Caco-2 (cell line): ENCODE measurements around the gene TTC33. TPM values are rescaled to one million over a fixed set of nuclear protein-coding genes. Genes with fewer than 3 reads are reported as not detected.

Experiments
- BruUV-seq: library from RNA; stranded (reverse); fragments of 400-500 nt; replicated peaks from 2 replicates; lab custom pipeline; 2021; lab: Mats Ljungman, UMichigan
- CTCF ChIA-PET: fragments of 300-600 bp; sonication (Branson Sonifier 250); formaldehyde crosslinking; loops from one replicate; lab custom pipeline; 2022; ENCODE audit warnings: antibody characterized with exemption; lab: Charles Lee
- POLR2A ChIA-PET: fragments of 300-600 bp; sonication (Branson Sonifier 250); formaldehyde crosslinking; loops from one replicate; lab custom pipeline; 2022; ENCODE audit warnings: antibody characterized with exemption; lab: Charles Lee
- DNase-seq, 2 experiments: peaks; one replicate each; pipeline versions ENCODE4 v3.0.0 to v3.0.0-alpha.2; 2020 to 2022
- H3K27me3 ChIP-seq: replicated peaks from 2 replicates; pipeline ENCODE4 v1.6.0; 2011; ENCODE audit warnings: low read length; ENCODE audit not compliant: control insufficient read depth, insufficient read depth
- H3K36me3 ChIP-seq: 2 replicates; pipeline ENCODE4 v1.5.1; 2011; ENCODE audit warnings: low read length; ENCODE audit not compliant: control insufficient read depth, insufficient read depth
- H3K4me1 ChIP-seq: fragments of 250-450 bp; sonication (Bioruptor Pico); 2 replicates; pipeline ENCODE4 v1.5.1; 2020; ENCODE audit warnings: mild to moderate bottlenecking
- H3K4me3 ChIP-seq: 2 replicates; pipeline ENCODE4 v1.5.1; 2011; ENCODE audit warnings: low read depth, mild to moderate bottlenecking, control low read depth, low read length
- H3K9me3 ChIP-seq: fragments of 250-450 bp; sonication (Bioruptor Pico); 2 replicates; pipeline ENCODE4 v1.5.1; 2020; ENCODE audit warnings: mild to moderate bottlenecking, moderate library complexity
- H3K27ac Mint-ChIP-seq: one replicate; pipeline ENCODE4 v1.8.0; 2022; ENCODE audit warnings: mixed read lengths; ENCODE audit not compliant: unreplicated experiment
- H3K27me3 Mint-ChIP-seq: one replicate; pipeline ENCODE4 v1.8.0; 2022; ENCODE audit warnings: mixed read lengths; ENCODE audit not compliant: insufficient read depth, unreplicated experiment
- H3K36me3 Mint-ChIP-seq: one replicate; pipeline ENCODE4 v1.8.0; 2022; ENCODE audit warnings: mild to moderate bottlenecking, mixed read lengths; ENCODE audit not compliant: insufficient read depth, unreplicated experiment
- H3K4me1 Mint-ChIP-seq: one replicate; pipeline ENCODE4 v1.8.0; 2022; ENCODE audit warnings: low read depth, mixed read lengths; ENCODE audit not compliant: unreplicated experiment
- H3K4me3 Mint-ChIP-seq: one replicate; pipeline ENCODE4 v1.8.0; 2022; ENCODE audit warnings: mild to moderate bottlenecking, moderate library complexity, mixed read lengths; ENCODE audit not compliant: unreplicated experiment
- H3K9me3 Mint-ChIP-seq: one replicate; pipeline ENCODE4 v1.8.0; 2022; ENCODE audit warnings: mixed read lengths; ENCODE audit not compliant: unreplicated experiment
- intact Hi-C: fragments of 100-400 bp; cut with micrococcal nuclease; formaldehyde crosslinking; loops from one replicate; pipeline ENCODE4 v1.10.0; 2022; ENCODE audit not compliant: unreplicated experiment
- total RNA-seq: library from RNA; stranded (reverse); gene quantifications from 2 replicates; pipeline ENCODE4 v1.2.3, GENCODE V29; 2022
- TF ChIP-seq, protein P1 (sequence below), 2 experiments: fragments of 200-600 bp in 1 of 2; IDR thresholded peaks; 1 replicate in 1 of 2; 2 replicates in 1 of 2; pipeline versions ENCODE4 v1.5.1 to v1.8.0; 2011 to 2022; ENCODE audit warnings: antibody characterized with exemption in 1 of 2, control low read depth in 1 of 2, inconsistent platforms in 1 of 2, low read depth in 1 of 2, low read length in 1 of 2, mild to moderate bottlenecking in 1 of 2, moderate library complexity in 1 of 2; ENCODE audit not compliant: insufficient read depth in 1 of 2, severe bottlenecking in 1 of 2, unreplicated experiment in 1 of 2

TTC33 gene
- total RNA-seq, 1 experiment from 2014 or later = 8.6 TPM

DNA sequence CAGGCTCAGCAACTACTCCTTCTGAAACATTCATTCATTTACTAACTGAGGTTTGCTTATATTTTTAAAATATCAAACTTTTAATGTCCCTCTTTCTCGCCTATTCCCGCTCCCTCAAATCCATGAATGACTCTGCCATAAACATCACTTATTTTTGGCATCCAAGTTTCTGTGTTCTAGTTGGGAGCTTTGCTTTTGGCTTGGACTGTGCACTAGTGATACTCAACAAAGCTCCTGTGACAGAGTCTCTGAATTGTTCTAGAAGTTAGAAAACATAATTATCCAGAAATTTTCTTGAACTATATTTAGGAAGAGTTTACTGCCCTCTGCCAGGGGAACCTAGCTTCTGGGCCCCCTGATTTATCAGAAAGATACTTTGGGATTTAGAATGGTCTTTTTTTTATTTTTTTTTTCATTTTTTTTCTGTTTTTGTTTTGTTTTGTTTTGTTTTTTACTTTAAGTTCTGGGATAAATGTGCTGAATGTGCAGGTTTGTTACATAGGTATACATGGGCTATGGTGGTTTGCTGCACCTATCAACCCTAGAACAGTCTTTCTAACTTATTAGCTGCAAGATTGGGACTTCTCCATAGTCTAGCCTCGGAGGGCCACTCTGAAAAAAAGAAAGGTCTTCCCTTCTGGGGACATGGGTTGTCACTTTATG is 140.7 kb downstream of the TTC33 start:
- H3K9me3 Mint-ChIP-seq = no peaks in the 10 kb centered on the region
- DNase-seq = no peak
- H3K4me1 Mint-ChIP-seq = no peaks in the 10 kb centered on the region
- peaks cover 6% of the 10 kb centered on the region for H3K27me3 Mint-ChIP-seq
- Histone ChIP-seq H3K9me3 (no peaks in the 10 kb centered on the region), H3K36me3 (no peaks in the 10 kb centered on the region), H3K4me3 (no peak overlapping the region), H3K27me3 (no peaks in the 10 kb centered on the region), H3K4me1 (no peaks in the 10 kb centered on the region)
- no peaks in the 10 kb centered on the region for H3K36me3 Mint-ChIP-seq
- TF ChIP-seq, protein P1, sequence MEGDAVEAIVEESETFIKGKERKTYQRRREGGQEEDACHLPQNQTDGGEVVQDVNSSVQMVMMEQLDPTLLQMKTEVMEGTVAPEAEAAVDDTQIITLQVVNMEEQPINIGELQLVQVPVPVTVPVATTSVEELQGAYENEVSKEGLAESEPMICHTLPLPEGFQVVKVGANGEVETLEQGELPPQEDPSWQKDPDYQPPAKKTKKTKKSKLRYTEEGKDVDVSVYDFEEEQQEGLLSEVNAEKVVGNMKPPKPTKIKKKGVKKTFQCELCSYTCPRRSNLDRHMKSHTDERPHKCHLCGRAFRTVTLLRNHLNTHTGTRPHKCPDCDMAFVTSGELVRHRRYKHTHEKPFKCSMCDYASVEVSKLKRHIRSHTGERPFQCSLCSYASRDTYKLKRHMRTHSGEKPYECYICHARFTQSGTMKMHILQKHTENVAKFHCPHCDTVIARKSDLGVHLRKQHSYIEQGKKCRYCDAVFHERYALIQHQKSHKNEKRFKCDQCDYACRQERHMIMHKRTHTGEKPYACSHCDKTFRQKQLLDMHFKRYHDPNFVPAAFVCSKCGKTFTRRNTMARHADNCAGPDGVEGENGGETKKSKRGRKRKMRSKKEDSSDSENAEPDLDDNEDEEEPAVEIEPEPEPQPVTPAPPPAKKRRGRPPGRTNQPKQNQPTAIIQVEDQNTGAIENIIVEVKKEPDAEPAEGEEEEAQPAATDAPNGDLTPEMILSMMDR (IDR thresholded peaks at IDR 0.05; ENCODE audit: insufficient read depth in 1 of 2, low read depth in 1 of 2, low read length in 1 of 2, severe bottlenecking in 1 of 2, unreplicated experiment in 1 of 2) = no peak
- ChIA-PET CTCF (no interaction called here), POLR2A (no interaction called here)
- intact Hi-C loops = no loop called here
- H3K27ac Mint-ChIP-seq = no peak overlapping the region
- no TSS peak for BruUV-seq
- no peak overlapping the region for H3K4me3 Mint-ChIP-seq

- Mint-ChIP-seq H3K4me3 (no peak overlapping the region), H3K9me3 (no peaks in the 10 kb centered on the region), H3K4me1 (no peaks in the 10 kb centered on the region), H3K27ac (no peak overlapping the region), H3K36me3 (no peaks in the 10 kb centered on the region), H3K27me3 (peaks cover 6% of the 10 kb centered on the region)
- BruUV-seq = no TSS peak
- Histone ChIP-seq H3K27me3 (no peaks in the 10 kb centered on the region), H3K36me3 (no peaks in the 10 kb centered on the region), H3K4me1 (no peaks in the 10 kb centered on the region), H3K9me3 (no peaks in the 10 kb centered on the region), H3K4me3 (no peak overlapping the region)
- TF ChIP-seq, protein P1 (IDR thresholded peaks at IDR 0.05; ENCODE audit: insufficient read depth in 1 of 2, low read depth in 1 of 2, low read length in 1 of 2, severe bottlenecking in 1 of 2, unreplicated experiment in 1 of 2) = no peak
- ChIA-PET POLR2A (no interaction called here), CTCF (no interaction called here)
- intact Hi-C loops = no loop called here
- no peak for DNase-seq
Observed at GRCh38 chr5:40614466-40614865, 141.3 kb downstream of the TTC33 start.

GRCh38 chr5:40607202-40607601 is 148.6 kb downstream of the TTC33 start:
- H3K36me3 ChIP-seq = no peaks in the 10 kb centered on the region
- intact Hi-C loops = no loop called here
- ChIA-PET CTCF (no interaction called here), POLR2A (no interaction called here)
- no peaks in the 10 kb centered on the region for H3K4me1 Mint-ChIP-seq
- H3K27ac Mint-ChIP-seq = no peak overlapping the region
- H3K9me3 ChIP-seq = no peaks in the 10 kb centered on the region
- H3K4me3 Mint-ChIP-seq = no peak overlapping the region
- H3K4me1 ChIP-seq = no peaks in the 10 kb centered on the region
- no peak for DNase-seq
- H3K4me3 ChIP-seq = no peak overlapping the region
- H3K36me3 Mint-ChIP-seq = no peaks in the 10 kb centered on the region
- TF ChIP-seq, protein P1 (IDR thresholded peaks at IDR 0.05; ENCODE audit: insufficient read depth in 1 of 2, low read depth in 1 of 2, low read length in 1 of 2, severe bottlenecking in 1 of 2, unreplicated experiment in 1 of 2) = no peak
- no peaks in the 10 kb centered on the region for H3K9me3 Mint-ChIP-seq
- H3K27me3 ChIP-seq = no peaks in the 10 kb centered on the region
- peaks cover 3% of the 10 kb centered on the region for H3K27me3 Mint-ChIP-seq
- BruUV-seq = no TSS peak
